Lower leg skin (tissue), 3 donors: ENCODE data around the gene FANCC.

ENCODE experiments used
- CTCF ChIP-seq, 3 donors: fragments of 450-650 bp; IDR thresholded peaks; one replicate each; pipeline ENCODE4 v1.5.1; 2016; ENCODE audit warnings: antibody characterized with exemption in 3 of 3, mild to moderate bottlenecking in 3 of 3, moderate library complexity in 2 of 3
- POLR2A ChIP-seq, 2 donors: fragments of 450-650 bp; IDR thresholded peaks; one replicate each; pipeline ENCODE4 v1.6.1; 2016 to 2017; ENCODE audit warnings: antibody characterized with exemption in 2 of 2, mild to moderate bottlenecking in 1 of 2, moderate library complexity in 1 of 2

GRCh38 chr9:95270790-95271189 lies 46.7 kb downstream of the FANCC start:
- TF ChIP-seq CTCF (IDR thresholded peaks at IDR 0.05) = no peak
- no peak for TF ChIP-seq POLR2A (IDR thresholded peaks at IDR 0.05)
